ENCODE measurements around the gene USP38.
"Not testable (repeated sequence)": the region's sequence is repeated elsewhere in the genome, so short reads cannot be mapped to it uniquely, and the experiment has no call there.

The USP38 gene, protein sequence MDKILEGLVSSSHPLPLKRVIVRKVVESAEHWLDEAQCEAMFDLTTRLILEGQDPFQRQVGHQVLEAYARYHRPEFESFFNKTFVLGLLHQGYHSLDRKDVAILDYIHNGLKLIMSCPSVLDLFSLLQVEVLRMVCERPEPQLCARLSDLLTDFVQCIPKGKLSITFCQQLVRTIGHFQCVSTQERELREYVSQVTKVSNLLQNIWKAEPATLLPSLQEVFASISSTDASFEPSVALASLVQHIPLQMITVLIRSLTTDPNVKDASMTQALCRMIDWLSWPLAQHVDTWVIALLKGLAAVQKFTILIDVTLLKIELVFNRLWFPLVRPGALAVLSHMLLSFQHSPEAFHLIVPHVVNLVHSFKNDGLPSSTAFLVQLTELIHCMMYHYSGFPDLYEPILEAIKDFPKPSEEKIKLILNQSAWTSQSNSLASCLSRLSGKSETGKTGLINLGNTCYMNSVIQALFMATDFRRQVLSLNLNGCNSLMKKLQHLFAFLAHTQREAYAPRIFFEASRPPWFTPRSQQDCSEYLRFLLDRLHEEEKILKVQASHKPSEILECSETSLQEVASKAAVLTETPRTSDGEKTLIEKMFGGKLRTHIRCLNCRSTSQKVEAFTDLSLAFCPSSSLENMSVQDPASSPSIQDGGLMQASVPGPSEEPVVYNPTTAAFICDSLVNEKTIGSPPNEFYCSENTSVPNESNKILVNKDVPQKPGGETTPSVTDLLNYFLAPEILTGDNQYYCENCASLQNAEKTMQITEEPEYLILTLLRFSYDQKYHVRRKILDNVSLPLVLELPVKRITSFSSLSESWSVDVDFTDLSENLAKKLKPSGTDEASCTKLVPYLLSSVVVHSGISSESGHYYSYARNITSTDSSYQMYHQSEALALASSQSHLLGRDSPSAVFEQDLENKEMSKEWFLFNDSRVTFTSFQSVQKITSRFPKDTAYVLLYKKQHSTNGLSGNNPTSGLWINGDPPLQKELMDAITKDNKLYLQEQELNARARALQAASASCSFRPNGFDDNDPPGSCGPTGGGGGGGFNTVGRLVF

DNA sequence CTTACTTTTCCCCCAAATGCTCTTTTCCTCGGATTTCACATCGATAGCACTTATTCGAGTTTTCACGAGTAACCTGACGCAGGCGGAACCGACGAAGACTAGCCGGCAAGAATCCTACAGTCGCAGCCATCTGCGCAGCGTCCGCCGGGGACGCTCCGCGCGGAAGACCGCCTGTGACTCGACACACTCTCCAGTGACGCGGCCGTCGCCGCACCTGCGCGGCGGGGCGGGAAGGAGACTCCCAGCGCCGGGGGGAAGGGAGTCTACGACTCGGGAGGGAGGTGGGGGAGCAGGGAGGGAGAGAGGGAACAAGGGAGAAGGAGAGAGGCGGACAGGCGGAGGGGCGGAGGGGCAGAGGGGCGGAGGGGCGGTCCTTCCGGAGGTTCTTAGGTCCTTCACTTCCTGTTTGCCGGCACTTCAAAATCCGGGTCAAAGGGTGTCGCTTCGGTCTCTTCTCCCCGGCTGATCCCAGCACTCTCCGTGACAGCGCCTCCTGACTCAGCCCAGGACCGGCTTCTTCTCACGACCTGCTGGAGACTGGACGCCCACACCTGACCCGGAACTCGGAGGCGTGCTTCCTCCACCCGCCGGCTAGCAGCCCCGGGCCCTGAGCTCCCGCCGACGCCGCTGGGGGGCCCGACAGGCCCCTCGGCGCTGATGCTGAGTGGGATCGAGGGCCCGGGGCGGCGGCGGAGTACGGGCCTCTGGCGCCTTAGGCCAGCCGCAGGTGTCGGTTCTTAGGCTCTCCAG is at the start of gene USP38:
Gene USP38, plus strand, starts transcription at position 415 of the 750 bp plus-strand sequence. CDS start 534 bp downstream, outside the sequence.
- peak; percentile 74 for DNase-seq (ENCODE audit: low read depth)

DNA sequence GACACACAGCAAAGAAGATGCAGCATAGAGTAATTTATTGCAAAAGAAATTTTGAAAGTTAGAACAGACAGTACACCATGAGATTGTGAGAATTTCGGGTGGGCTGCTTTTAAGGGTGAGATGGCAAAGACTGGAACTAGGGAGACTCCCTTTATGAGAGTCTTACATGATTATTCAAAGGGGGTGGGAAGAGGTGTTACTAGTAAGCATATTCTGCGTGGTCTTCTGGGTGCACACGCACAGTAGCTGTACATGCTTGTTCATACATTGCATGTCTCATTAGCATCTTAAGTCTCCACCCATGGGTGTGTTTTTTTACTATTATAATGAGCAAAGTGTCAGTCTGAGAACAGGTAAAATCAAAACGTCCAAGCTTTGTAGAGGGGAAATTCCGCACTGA is 49.4 kb upstream of the USP38 start:
- DNase-seq (ENCODE audit: low read depth): no peak

DNA sequence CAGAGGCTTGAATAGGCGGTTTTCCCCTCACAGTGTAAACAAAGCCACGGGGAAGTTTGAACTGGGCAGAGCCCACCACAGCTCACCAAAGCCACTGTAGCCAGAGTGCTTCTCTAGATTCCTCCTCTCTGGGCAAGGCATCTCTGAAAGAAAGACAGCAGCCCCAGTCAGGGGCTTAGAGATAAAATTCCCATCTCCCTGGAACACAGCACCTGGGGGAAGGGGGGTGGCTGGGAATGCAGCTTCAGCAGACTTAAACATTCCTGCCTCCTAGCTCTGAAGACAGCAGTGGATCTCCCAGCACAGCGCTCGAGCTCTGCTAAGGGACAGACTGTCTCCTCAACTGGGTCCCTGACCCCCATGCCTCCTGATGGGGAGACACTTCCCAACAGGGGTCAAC is 44.0 kb upstream of the USP38 start:
- no peak for DNase-seq (ENCODE audit: low read depth)

DNA sequence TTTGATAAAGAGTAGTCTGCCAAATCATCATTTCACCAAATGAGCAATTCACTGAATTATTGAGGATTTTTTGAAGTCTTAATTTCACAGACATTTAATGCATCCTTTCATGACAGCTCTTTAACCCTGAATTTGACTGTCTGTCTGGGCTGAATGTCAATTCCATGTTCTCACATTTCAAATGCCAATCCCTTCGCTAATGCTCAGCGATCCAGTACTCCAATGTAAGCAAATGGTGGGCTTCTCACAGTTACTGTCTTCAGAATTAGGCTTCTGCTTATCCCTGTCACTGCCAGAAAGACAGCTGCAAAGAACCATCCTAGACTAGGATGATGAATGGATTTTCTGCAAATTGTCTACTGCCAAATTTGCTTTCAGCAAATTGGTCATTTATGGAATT is 36.2 kb upstream of the USP38 start:
- DNase-seq (ENCODE audit: low read depth): no peak

DNA sequence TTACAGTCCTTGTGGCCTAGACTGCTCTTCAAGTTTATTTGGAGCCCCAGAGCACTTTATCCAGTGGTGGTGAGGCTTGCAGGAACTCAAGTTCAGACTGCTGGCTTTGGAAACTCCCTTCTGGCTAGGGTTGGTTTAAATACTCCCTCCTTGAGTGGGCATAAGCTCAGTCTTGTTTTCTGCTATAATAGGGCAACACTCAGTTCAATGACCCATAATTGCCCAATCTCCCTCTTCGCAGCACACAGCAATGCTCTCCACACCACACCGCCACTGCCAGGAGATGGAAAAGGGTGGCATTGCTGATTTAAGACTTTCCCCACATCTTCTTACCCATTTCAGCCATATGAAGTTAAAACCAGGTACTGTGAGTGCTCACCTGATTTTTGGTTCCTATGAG is 27.9 kb upstream of the USP38 start:
- DNase-seq (ENCODE audit: low read depth): no peak

DNA sequence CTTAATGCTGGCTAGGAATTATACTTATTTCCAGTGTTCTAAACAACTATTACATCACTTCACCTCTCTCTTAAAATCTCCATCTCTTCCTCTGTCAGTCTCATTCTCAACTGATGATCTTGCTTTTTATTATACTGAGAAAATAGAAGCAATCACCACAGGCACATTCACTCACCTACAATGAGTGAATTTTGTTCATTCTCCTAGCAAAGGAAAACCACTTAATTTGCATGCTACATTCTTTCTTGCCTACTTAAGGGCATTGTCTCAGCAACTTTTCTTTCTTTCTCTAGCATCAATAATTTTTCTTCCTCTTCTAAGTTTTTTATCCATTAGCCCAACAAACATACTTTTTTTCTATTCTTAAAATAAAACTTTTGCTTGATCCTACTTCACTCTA is 21.1 kb upstream of the USP38 start:
- no peak for DNase-seq (ENCODE audit: low read depth)

DNA sequence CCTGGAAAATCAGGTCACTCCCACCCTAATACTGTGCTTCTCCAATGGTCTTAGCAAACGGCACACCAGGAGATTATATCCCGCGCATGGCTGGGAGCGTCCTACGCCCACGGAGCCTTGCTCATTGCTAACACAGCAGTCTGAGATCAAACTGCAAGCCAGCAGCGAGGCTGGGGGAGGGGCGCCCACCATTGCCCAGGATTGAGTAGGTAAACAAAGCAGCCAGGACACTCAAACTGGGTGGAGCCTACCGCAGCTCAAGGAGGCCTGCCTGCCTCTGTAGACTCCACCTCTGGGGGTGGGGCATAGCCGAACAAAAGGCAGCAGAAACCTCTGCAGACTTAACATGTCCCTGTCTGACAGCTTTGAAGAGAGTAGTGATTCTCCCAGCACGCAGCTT is 18.0 kb upstream of the USP38 start:
- DNase-seq (ENCODE audit: low read depth): not testable (repeated sequence)

DNA sequence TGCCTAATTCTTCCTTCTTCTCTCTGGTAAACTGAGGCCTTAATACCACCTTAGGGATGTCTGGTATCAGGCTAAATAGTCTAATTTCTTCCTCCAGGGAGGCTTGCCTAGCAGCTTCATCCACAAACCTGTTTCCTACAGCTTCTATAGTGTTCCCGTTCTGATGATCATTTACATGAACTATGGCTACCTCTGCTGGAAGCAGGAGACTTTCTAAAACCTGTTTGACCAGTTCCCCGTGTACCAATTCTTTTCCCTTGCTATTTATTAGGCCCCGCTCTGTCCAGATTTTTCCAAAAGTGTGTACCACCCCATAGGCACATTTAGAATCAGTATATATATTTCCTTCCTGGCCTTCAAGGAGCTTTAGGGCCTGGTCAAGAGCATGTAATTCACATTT is 5.8 kb upstream of the USP38 start:
- DNase-seq (ENCODE audit: low read depth): no peak

DNA sequence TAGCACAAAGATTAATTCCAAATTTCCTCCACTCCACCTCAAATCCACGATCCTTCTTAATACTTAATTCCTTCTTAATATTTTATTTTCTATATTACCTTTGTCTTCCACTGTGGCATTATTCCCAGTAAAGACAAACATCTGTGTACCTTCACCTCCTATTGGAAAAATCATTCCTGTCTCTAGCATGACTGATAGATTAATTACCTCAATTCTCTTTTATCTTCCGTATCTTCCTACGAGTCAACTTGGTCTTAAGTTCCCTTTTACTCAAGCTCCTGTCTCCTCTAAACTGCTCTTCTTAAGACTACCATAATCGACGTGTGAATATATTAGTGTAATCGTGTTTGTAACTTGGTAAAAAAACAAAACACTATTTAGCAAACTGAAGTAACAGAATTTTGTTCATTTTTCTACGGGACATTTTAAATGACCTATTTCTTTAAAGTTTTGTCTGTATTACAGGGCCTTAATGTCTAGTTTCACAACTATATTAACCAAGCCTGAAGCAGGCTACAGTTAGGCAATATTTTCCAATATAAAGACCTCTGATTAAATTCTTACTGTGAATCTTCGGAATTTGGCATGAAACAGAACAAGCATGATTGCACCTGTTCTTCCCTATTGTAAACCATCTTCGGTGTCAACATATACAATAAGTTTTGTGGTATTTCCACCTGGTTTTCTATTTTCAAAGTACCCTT is 1.1 kb upstream of the USP38 start:
- DNase-seq (ENCODE audit: low read depth): no peak

DNA sequence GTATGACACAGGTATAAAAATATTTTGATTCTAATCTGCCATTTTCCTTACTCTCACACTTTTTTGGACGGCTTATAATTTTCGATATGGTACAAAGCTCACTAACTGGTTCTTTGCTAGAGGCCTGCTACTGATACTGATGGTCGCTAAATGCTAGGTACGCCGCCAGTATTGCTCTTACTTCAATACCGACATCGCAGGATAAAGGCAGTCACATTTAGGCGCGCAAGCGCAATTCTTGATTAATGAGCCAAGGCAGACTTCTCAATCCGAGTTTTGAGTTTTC is 557 bp upstream of the USP38 start:
- no peak for DNase-seq (ENCODE audit: low read depth)

DNA sequence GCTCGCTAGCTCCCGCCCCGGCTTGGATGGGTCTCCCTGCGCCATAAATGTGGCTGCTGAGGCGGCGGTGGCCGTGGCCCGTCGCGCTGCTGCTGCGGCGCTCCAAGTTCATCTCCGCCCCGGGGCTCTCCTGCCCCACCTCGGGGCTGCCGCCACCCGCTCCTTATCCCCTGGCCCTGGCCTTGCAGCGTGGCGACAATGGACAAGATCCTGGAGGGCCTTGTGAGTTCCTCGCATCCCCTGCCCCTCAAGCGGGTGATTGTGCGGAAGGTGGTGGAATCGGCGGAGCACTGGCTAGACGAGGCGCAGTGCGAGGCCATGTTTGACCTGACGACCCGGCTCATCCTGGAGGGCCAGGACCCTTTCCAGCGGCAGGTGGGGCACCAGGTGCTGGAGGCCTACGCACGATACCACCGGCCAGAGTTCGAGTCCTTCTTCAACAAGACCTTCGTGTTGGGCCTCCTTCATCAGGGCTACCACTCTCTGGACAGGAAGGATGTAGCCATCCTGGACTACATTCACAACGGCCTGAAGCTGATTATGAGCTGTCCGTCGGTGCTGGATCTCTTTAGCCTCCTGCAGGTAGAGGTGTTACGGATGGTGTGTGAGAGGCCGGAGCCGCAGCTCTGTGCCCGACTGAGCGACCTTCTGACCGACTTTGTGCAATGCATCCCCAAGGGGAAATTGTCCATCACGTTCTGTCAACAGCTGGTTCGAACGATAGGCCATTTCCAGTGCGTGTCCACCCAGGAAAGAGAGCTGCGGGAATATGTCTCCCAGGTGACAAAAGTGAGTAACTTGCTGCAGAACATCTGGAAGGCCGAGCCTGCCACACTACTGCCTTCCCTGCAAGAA is 763 bp downstream of the USP38 start:
- no peak for DNase-seq (ENCODE audit: low read depth)

DNA sequence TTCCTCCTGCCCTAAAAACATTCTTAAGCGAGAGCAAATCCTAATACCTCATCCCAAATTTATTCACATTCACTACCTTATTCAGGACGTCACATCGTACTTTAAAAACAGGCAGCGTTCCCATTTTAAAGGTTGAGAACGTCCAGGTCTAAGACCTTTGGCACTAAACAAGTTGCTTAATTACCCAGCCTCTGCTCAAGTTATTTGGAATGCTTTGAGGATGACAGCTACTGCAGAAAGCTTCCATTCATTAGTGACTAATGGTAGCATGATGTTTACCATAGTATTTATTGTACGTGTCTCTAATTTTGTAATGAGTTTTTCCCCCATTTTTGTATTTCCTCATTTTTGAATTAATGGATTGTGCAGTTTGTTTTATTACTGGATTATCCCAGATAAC is 1.5 kb downstream of the USP38 start:
- no peak for DNase-seq (ENCODE audit: low read depth)

DNA sequence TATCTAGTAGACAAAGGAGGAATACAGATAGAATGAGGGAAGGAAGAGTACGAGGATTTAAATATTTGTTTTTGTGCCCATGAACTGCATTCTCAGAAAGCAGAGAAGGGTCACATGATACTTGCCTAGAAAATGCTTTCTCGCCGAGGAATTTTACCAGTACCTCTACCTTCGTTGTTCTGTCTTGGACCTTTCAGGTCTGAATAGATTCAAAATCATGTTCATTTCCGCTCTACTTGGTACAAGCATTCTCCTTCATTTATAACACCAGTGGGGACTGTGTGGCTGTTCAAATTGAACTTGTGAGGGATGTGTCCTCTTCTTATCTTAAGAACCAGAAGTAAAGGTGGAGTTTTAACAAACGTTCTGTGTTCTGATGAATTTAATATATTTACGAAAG is 1.9 kb downstream of the USP38 start:
- no peak for DNase-seq (ENCODE audit: low read depth)

DNA sequence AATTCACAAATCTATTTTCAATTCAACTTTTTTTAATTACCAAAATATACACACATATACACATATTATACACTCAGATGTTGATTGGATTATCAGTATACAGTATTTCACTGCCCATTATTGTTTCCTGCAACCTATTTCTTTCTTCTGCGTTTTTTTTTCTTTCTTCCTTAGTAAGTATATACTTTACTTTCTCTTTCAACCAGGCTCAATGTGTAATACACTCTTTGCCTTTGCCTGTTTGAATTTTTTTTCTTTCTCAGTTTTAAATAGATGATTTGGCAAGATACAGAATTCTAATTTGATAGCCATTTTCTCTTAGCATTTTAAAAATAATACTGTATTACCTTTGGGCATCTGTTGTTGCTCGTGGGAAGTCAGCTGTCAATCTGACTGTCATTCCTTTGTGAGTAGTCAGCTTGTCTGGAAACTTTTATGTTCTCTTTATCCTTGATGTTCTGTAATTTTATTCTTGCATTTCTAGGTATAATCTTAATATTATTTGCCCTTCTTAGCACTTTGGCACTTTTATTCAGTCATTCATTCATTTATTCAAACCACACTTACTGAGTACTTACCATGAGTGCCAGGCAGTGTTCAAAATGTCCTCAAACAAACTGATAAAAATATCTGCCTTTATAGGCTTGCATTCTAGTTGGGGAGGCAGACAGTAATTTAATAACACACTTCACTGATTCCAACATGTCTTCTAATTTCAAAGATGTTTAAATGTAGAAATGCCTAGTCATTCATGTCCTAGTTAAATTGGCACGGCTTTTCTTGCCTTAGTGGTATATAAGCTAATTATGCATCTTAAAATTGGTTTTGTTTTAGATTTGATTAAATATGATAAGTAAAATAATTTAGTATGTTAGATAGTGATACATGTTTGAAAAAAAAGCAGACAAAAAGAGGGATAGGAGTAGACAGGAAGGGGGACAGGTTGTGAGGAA is 3.7 kb downstream of the USP38 start:
- DNase-seq (ENCODE audit: low read depth): no peak

DNA sequence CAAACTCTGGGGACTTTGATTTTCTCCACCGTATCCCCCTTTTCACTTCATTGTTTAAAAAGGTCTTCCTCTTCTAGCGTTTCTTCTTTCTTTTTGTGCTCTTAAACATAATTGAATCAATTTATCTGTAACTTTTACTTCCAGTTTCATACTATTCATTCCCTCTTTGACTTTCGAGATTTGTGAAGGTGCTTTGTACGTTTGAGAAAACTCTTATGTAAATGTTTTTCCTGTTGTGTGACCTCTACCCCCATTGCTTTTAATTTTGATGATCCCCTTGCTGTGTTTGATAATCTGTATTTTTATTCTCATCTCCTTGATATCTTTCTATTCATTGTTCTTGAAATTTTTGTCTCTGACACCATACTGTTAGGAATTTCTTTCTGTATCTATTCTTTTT is 4.8 kb downstream of the USP38 start:
- DNase-seq (ENCODE audit: low read depth): no peak

DNA sequence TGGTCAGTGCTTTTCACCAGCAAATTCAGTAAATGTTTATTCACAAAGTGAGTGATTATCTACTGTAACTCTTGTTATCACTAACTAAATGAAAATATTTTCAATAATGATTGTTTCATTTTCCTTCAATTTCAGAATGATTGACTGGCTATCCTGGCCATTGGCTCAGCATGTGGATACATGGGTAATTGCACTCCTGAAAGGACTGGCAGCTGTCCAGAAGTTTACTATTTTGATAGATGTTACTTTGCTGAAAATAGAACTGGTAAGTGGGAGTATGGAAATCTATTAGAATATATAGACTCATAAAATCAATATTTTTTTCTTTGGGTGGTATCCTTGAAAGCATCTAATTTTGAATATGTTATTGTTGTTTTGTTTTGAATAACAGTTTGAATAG is 10.9 kb downstream of the USP38 start:
- DNase-seq (ENCODE audit: low read depth): no peak

DNA sequence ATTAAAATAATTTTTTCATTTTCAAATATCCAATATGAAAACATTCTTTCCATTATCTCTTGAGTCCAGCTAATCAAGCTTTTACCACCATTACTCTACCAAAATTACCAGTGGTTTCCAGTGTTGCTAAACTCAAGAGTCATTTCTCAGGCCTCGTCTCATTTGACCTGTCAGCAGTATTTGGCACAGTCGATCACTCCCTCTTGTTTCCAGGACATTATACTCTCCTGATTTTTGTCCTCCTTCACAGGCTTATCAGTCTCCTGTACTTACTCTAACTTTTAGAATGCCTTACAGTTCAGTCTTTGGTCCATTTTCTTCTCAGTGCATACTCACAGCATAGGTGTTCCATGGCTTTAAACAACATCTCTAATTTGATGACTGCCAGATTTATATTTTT is 11.6 kb downstream of the USP38 start:
- no peak for DNase-seq (ENCODE audit: low read depth)

DNA sequence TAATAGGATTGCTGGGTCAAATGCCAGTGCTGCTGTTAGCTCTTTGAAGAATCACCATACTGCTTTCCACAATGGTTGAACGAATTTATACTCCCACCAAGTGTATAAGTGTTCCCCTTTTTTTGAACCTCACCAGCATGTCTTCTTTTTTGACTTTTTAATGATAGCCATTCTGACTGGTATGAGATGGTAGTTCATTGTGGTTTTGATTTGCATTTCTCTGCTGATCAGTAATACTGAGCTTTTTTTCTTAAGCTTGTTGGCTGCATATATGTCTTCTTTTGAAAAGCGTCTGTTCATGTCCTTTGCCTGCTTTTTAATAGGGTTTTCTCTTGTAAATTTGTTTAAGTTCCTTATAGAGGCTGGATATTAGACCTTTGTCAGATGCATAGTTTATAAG is 14.8 kb downstream of the USP38 start:
- DNase-seq (ENCODE audit: low read depth): no peak

DNA sequence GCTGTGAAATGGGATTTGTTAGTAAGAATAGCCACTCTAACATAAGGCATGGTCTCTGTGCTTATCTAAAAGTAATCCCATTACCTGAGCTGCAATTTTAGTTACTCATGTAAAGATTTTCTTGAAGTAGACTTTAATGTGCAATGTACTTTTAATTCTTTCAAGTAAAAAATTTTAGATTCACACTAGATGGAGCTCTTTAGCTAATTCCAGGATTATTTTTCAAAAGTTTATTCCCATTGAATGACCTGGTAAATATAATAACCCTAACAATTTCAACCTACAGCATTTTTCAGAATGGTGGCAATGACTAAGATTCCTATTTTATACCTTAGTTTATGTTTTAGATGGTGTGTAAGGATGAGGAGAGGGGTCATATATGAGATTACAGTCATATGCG is 18.1 kb downstream of the USP38 start:
- DNase-seq (ENCODE audit: low read depth): no peak

DNA sequence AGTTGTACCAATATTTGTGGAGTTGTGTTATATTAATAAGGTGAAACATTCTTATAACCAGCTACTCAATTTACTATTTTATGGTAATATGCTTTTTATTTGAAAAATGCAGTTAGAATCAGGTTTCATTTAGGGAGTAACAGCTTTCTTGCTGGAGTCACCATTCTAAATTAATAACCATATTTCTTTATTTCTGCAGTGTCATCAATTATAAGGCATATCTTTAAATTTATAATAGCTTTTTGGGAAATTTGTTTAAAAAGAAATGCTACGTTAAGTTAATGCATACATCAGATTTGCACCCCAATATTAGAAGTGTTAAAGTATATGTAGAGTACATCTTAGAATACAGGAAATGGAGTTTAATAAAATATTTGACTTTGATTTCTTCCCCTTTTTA is 18.9 kb downstream of the USP38 start:
- no peak for DNase-seq (ENCODE audit: low read depth)

All from CMK (cell line).